HCT116 (cell line): ENCODE data around the gene NDN. TPM values are rescaled to one million over a fixed set of nuclear protein-coding genes. Genes with fewer than 3 reads are reported as not detected.

Experiments
- ATAC-seq: fragments of 200-7000 bp; cut with Tn5 transposase; 2 replicates; pipeline ENCODE4 v1.9.1; 2020; ENCODE audit warnings: mild to moderate bottlenecking, moderate library complexity
- BruUV-seq: library from RNA; stranded (reverse); fragments of 400-500 nt; replicated peaks from 2 replicates; lab custom pipeline; 2021; lab: Mats Ljungman, UMichigan
- CTCF ChIA-PET: fragments of 300-600 bp; sonication (Branson Sonifier 250); formaldehyde crosslinking; loops from one replicate; lab custom pipeline; 2021; ENCODE audit warnings: antibody characterized with exemption; lab: Charles Lee
- POLR2A ChIA-PET: fragments of 300-600, 350-600 bp; sonication (Branson Sonifier 250); formaldehyde crosslinking; loops from one replicate; lab custom pipeline; 2021; ENCODE audit warnings: antibody characterized with exemption; lab: Charles Lee
- RAD21 ChIA-PET, 2 experiments: fragments of 300-600 bp; sonication (Branson Sonifier 250); formaldehyde crosslinking; loops; one replicate each; lab custom pipeline; 2023; ENCODE audit warnings: low total read pairs in 2 of 2; ENCODE audit not compliant: uncharacterized antibody in 2 of 2, unreplicated experiment in 2 of 2, low non-redundant PET in 1 of 2; lab: Charles Lee
- DNase-seq: peaks from one replicate; pipeline ENCODE4 v3.0.0-alpha.2; 2010; ENCODE audit warnings: low read depth, low spot score
- H2AFZ ChIP-seq: fragments of 200-600 bp; shearing (Covaris generic), sonication (generic); 2 replicates; pipeline ENCODE4 v1.6.1; 2017; ENCODE audit warnings: low read depth, mixed run types, mixed read lengths, antibody characterized with exemption, low read length; ENCODE audit not compliant: poor library complexity, severe bottlenecking
- H3K27ac ChIP-seq: 2 replicates; pipeline ENCODE4 v1.5.1; 2012; ENCODE audit warnings: low read depth, low read length
- H3K27me3 ChIP-seq: fragments of 200-600 bp; sonication (generic); 2 replicates; pipeline ENCODE4 v1.6.1; 2016; ENCODE audit warnings: mixed run types, low read length, mixed read lengths; ENCODE audit not compliant: insufficient read depth
- H3K36me3 ChIP-seq, 2 experiments: fragments of 200-500 bp in 1 of 2; fragments of 200-600 bp in 1 of 2; sonication (Bioruptor generic) in 1 of 2; sonication (generic) in 1 of 2; 2 replicates each; pipeline versions ENCODE4 v1.5.1 to v1.6.1; 2014 to 2016; ENCODE audit warnings: low read length in 2 of 2, inconsistent platforms in 1 of 2, mixed read lengths in 1 of 2, mixed run types in 1 of 2; ENCODE audit not compliant: insufficient read depth in 2 of 2, control insufficient read depth in 1 of 2
- H3K4me1 ChIP-seq, 2 experiments: fragments of 200-600 bp in 1 of 2; sonication (generic) in 1 of 2; 2 replicates each; pipeline versions ENCODE4 v1.5.1 to v1.6.1; 2012 to 2017; ENCODE audit warnings: low read length in 2 of 2, inconsistent platforms in 1 of 2, mild to moderate bottlenecking in 1 of 2, mixed read lengths in 1 of 2, mixed run types in 1 of 2, moderate library complexity in 1 of 2; ENCODE audit not compliant: insufficient read depth in 2 of 2, control insufficient read depth in 1 of 2
- H3K4me2 ChIP-seq: fragments of 200-600 bp; sonication (generic); 2 replicates; pipeline ENCODE4 v1.6.1; 2017; ENCODE audit warnings: mixed run types, low read length, mixed read lengths
- H3K4me3 ChIP-seq, 2 experiments: fragments of 200-600 bp in 1 of 2; sonication (generic) in 1 of 2; replicated peaks in 1 of 2; 2 replicates each; pipeline ENCODE4 v1.5.1; 2011 to 2016; ENCODE audit warnings: low read length in 2 of 2, control low read depth in 1 of 2, low read depth in 1 of 2, mild to moderate bottlenecking in 1 of 2, mixed read lengths in 1 of 2, mixed run types in 1 of 2
- H3K79me2 ChIP-seq: fragments of 200-600 bp; sonication (generic); 2 replicates; pipeline ENCODE4 v1.6.1; 2017; ENCODE audit warnings: mild to moderate bottlenecking, mixed run types, low read length, moderate library complexity, mixed read lengths; ENCODE audit not compliant: insufficient read depth
- H3K9ac ChIP-seq: fragments of 200-600 bp; sonication (generic); 2 replicates; pipeline ENCODE4 v1.6.1; 2016; ENCODE audit warnings: low read length, mixed read lengths
- H3K9me2 ChIP-seq: fragments of 200-600 bp; sonication (generic), shearing (Covaris generic); 2 replicates; pipeline ENCODE4 v1.6.1; 2017; ENCODE audit warnings: mixed run types, mild to moderate bottlenecking, moderate library complexity; ENCODE audit not compliant: insufficient read depth
- H3K9me3 ChIP-seq, 2 experiments: fragments of 200-500 bp in 1 of 2; fragments of 200-600 bp in 1 of 2; sonication (Bioruptor generic) in 1 of 2; sonication (generic) in 1 of 2; 2 replicates each; pipeline ENCODE4 v1.6.1; 2014 to 2017; ENCODE audit warnings: low read length in 2 of 2, mixed read lengths in 2 of 2, inconsistent platforms in 1 of 2, low read depth in 1 of 2, mild to moderate bottlenecking in 1 of 2, mixed run types in 1 of 2, moderate library complexity in 1 of 2; ENCODE audit not compliant: control insufficient read depth in 1 of 2, insufficient read depth in 1 of 2
- H4K20me1 ChIP-seq: fragments of 200-600 bp; sonication (generic), shearing (Covaris generic); 2 replicates; pipeline ENCODE4 v1.6.1; 2017; ENCODE audit warnings: mixed run types, mild to moderate bottlenecking, moderate library complexity; ENCODE audit not compliant: insufficient read depth
- EGR1 ChIP-seq: IDR thresholded peaks from 2 replicates; pipeline ENCODE4 v1.6.1; 2012; ENCODE audit warnings: low read depth
- ELF1 ChIP-seq: IDR thresholded peaks from 2 replicates; pipeline ENCODE4 v1.6.1; 2012; ENCODE audit warnings: low read depth, borderline replicate concordance
- RAD21 ChIP-seq: IDR thresholded peaks from 2 replicates; pipeline ENCODE4 v1.6.1; 2012; ENCODE audit warnings: low read depth, mild to moderate bottlenecking
- SRF ChIP-seq: IDR thresholded peaks from 2 replicates; pipeline ENCODE4 v1.6.1; 2012; ENCODE audit warnings: low read depth
- ZNF274 ChIP-seq: fragments of 200-500 bp; sonication (Bioruptor generic); IDR thresholded peaks from 2 replicates; pipeline ENCODE4 v1.6.1; 2014; ENCODE audit warnings: mild to moderate bottlenecking, low read depth, low read length, inconsistent platforms
- intact Hi-C: fragments of 100-400 bp; cut with micrococcal nuclease; formaldehyde crosslinking; loops from 2 replicates; pipeline ENCODE4 v1.10.0; 2022
- total RNA-seq: library from RNA; stranded (reverse); gene quantifications from one replicate; pipeline ENCODE4 v1.2.1, GENCODE V29; 2021; ENCODE audit not compliant: unreplicated experiment
- TF ChIP-seq, protein P1 (sequence below), 3 experiments: fragments of 200-600 bp in 1 of 3; sonication (generic) in 1 of 3; IDR thresholded peaks in 2 of 3; conservative IDR thresholded peaks in 1 of 3; 2 replicates each; pipeline ENCODE4 v1.5.1; 2012 to 2017; ENCODE audit warnings: low read depth in 2 of 3, low read length in 2 of 3, antibody characterized with exemption in 1 of 3, borderline replicate concordance in 1 of 3, control low read depth in 1 of 3, mild to moderate bottlenecking in 1 of 3, mixed read lengths in 1 of 3, mixed run types in 1 of 3, moderate library complexity in 1 of 3; ENCODE audit not compliant: insufficient read depth in 1 of 3

NDN gene
- total RNA-seq, 1 experiment from 2014 or later: not detected

GRCh38 chr15:23642413-23643044 lies 44.6 kb downstream of the NDN start:
- POLR2A ChIA-PET: no interaction called here
- H3K9ac ChIP-seq: no peak overlapping the region
- intact Hi-C loops: loop anchor here (10.0 kb wide), 1 partner anchor 1792 kb away; the partner anchor contains the start of gene UBE3A
- no peaks in the 10 kb centered on the region for H4K20me1 ChIP-seq
- no peaks in the 10 kb centered on the region for H3K79me2 ChIP-seq
- DNase-seq (peak; percentile 23), ATAC-seq (peak; percentile 86)
- H3K27ac ChIP-seq: no peak overlapping the region
- no peak overlapping the region for H2AFZ ChIP-seq
- H3K9me3 ChIP-seq: no peaks in the 10 kb centered on the region
- no peak overlapping the region for H3K4me2 ChIP-seq
- H3K36me3 ChIP-seq: no peaks in the 10 kb centered on the region
- no peaks in the 10 kb centered on the region for H3K9me2 ChIP-seq
- CTCF ChIA-PET: no interaction called here
- RAD21 ChIA-PET: no interaction called here
- no peak overlapping the region for H3K4me3 ChIP-seq
- H3K27me3 ChIP-seq: no peaks in the 10 kb centered on the region
- no TSS peak for BruUV-seq
- no peak for TF ChIP-seq SRF
- no peak for TF ChIP-seq EGR1
- TF ChIP-seq ZNF274: no peak
- no peak for TF ChIP-seq ELF1
- peak; percentile 55 for TF ChIP-seq RAD21
- TF ChIP-seq, protein P1, sequence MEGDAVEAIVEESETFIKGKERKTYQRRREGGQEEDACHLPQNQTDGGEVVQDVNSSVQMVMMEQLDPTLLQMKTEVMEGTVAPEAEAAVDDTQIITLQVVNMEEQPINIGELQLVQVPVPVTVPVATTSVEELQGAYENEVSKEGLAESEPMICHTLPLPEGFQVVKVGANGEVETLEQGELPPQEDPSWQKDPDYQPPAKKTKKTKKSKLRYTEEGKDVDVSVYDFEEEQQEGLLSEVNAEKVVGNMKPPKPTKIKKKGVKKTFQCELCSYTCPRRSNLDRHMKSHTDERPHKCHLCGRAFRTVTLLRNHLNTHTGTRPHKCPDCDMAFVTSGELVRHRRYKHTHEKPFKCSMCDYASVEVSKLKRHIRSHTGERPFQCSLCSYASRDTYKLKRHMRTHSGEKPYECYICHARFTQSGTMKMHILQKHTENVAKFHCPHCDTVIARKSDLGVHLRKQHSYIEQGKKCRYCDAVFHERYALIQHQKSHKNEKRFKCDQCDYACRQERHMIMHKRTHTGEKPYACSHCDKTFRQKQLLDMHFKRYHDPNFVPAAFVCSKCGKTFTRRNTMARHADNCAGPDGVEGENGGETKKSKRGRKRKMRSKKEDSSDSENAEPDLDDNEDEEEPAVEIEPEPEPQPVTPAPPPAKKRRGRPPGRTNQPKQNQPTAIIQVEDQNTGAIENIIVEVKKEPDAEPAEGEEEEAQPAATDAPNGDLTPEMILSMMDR (IDR thresholded peaks at IDR 0.05 in 2 of 3, conservative IDR thresholded peaks at IDR 0.05 in 1 of 3; ENCODE audit: borderline replicate concordance in 1 of 3, insufficient read depth in 1 of 3, low read depth in 2 of 3, low read length in 2 of 3): peak in 2 of 3 experiments; percentile 83 to 91; a peak in 4 of 6 replicates
- no peaks in the 10 kb centered on the region for H3K4me1 ChIP-seq

Other genes with a start within 250 kb of the NDN start
- gene GOLGA6L2, start 240.1 kb downstream of the NDN start, total RNA-seq: not detected
- 10.1 TPM for gene MKRN3, start 121.6 kb downstream of the NDN start, total RNA-seq
- gene MAGEL2, start 39.4 kb downstream of the NDN start, total RNA-seq: not detected